KBM-7 (cell line): Measurements from ENCODE around the gene TPST2.
"Not testable (repeated sequence)": the region's sequence is repeated elsewhere in the genome, so short reads cannot be mapped to it uniquely, and the experiment has no call there.

Experiments
- DNase-seq: peaks from one replicate; pipeline ENCODE4 v3.0.0-alpha.2; 2015
- in situ Hi-C: fragments of 300-500 bp; cut with MboI; formaldehyde crosslinking; loops from 2 replicates; pipeline ENCODE4 v1.14.3; 2020; ENCODE audit warnings: low sequenced_read_pairs, low pct_unique_long_range_greater_than_20kb, mixed read lengths

The TPST2 gene

GRCh38 chr22:26545385-26545784 lies 44.5 kb downstream of the TPST2 start:
- in situ Hi-C loops, result no loop called here

GRCh38 chr22:26544489-26544888 lies 45.4 kb downstream of the TPST2 start:
- in situ Hi-C loops, result no loop called here
- DNase-seq, result no peak

More at GRCh38 chr22:26545385-26545784, 44.5 kb downstream of the TPST2 start:
- no peak for DNase-seq

- in situ Hi-C loops, result no loop called here
- peak; percentile 57 for DNase-seq
Observed at GRCh38 chr22:26542831-26543230, 47.1 kb downstream of the TPST2 start.

- in situ Hi-C loops, result no loop called here
- no peak for DNase-seq
Observed at GRCh38 chr22:26541167-26541819, 48.6 kb downstream of the TPST2 start.

GRCh38 chr22:26540119-26540518 lies 49.8 kb downstream of the TPST2 start:
- in situ Hi-C loops, result no loop called here
- DNase-seq, result no peak

- in situ Hi-C loops, result no loop called here
- DNase-seq, result no peak
Observed at GRCh38 chr22:26536762-26537134, 53.2 kb downstream of the TPST2 start.

GRCh38 chr22:26536056-26536761 lies 53.7 kb downstream of the TPST2 start:
- in situ Hi-C loops, result no loop called here
- DNase-seq, result no peak

GRCh38 chr22:26535603-26535908 lies 54.4 kb downstream of the TPST2 start:
- no peak for DNase-seq
- in situ Hi-C loops, result no loop called here

GRCh38 chr22:26534874-26535602 lies 54.9 kb downstream of the TPST2 start:
- in situ Hi-C loops, result no loop called here
- DNase-seq, result peak; percentile 30

GRCh38 chr22:26534171-26534855 lies 55.6 kb downstream of the TPST2 start:
- DNase-seq, result no peak
- in situ Hi-C loops, result no loop called here

- DNase-seq, result no peak
Observed at GRCh38 chr22:26529345-26529744, 60.6 kb downstream of the TPST2 start.

GRCh38 chr22:26528518-26528917 lies 61.4 kb downstream of the TPST2 start:
- DNase-seq, in situ Hi-C loops: not testable (repeated sequence)

More at GRCh38 chr22:26529345-26529744, 60.6 kb downstream of the TPST2 start:
- in situ Hi-C loops, result no loop called here

- in situ Hi-C loops, result no loop called here
- DNase-seq, result no peak
Observed at GRCh38 chr22:26527574-26528465, 62.1 kb downstream of the TPST2 start.

GRCh38 chr22:26527167-26527566 lies 62.8 kb downstream of the TPST2 start:
- no peak for DNase-seq
- in situ Hi-C loops, result no loop called here

- DNase-seq, result no peak
- in situ Hi-C loops, result no loop called here
Observed at GRCh38 chr22:26525946-26526564, 63.9 kb downstream of the TPST2 start.

GRCh38 chr22:26524870-26525269 lies 65.1 kb downstream of the TPST2 start:
- no peak for DNase-seq
- in situ Hi-C loops, result no loop called here

GRCh38 chr22:26522592-26522991 lies 67.3 kb downstream of the TPST2 start:
- in situ Hi-C loops, result no loop called here
- DNase-seq, result no peak

- in situ Hi-C loops, result no loop called here
- no peak for DNase-seq
Observed at GRCh38 chr22:26522012-26522411, 67.9 kb downstream of the TPST2 start.
